Fibroblast of lung (primary cell): ENCODE results near the gene MGAT3. TPM values are rescaled to one million over a fixed set of nuclear protein-coding genes. Genes with fewer than 3 reads are reported as not detected.
A peak's percentile ranks its signal among the peaks of the same experiment; 100 is the strongest.

ENCODE experiments used
- DNase-seq, 2 donors: peaks; one replicate each; pipeline versions ENCODE4 v3.0.0 to v3.0.0-alpha.2; 2010; ENCODE audit warnings: low read depth in 2 of 2
- H2AFZ ChIP-seq: 2 replicates; pipeline ENCODE4 v1.5.1; 2012; ENCODE audit warnings: low read length, control low read depth, inconsistent platforms
- H3K27ac ChIP-seq: 2 replicates; pipeline ENCODE4 v1.5.1; 2011; ENCODE audit warnings: low read length, control low read depth; ENCODE audit not compliant: insufficient read depth
- H3K27me3 ChIP-seq: 2 replicates; pipeline ENCODE4 v1.5.1; 2011; ENCODE audit warnings: mild to moderate bottlenecking, low read length; ENCODE audit not compliant: control insufficient read depth, insufficient read depth
- H3K36me3 ChIP-seq: 2 replicates; pipeline ENCODE4 v1.5.1; 2011; ENCODE audit warnings: low read length; ENCODE audit not compliant: control insufficient read depth, insufficient read depth
- H3K4me1 ChIP-seq: 2 replicates; pipeline ENCODE4 v1.5.1; 2011; ENCODE audit warnings: low read length; ENCODE audit not compliant: control insufficient read depth, insufficient read depth; ENCODE audit errors: extremely low read depth
- H3K4me2 ChIP-seq: 2 replicates; pipeline ENCODE4 v1.5.1; 2011; ENCODE audit warnings: low read length, control low read depth; ENCODE audit not compliant: insufficient read depth; ENCODE audit errors: extremely low read depth
- H3K4me3 ChIP-seq, 4 experiments: fragments of 200-600 bp in 1 of 4; sonication (generic) in 1 of 4; replicated peaks in 1 of 4; 2 replicates each; pipeline ENCODE4 v1.5.1; 2011 to 2016; ENCODE audit warnings: low read length in 4 of 4, low read depth in 3 of 4, mild to moderate bottlenecking in 3 of 4, control low read depth in 2 of 4, inconsistent platforms in 1 of 4, mixed read lengths in 1 of 4; ENCODE audit not compliant: insufficient read depth in 1 of 4; ENCODE audit errors: control extremely low read depth in 1 of 4
- H3K79me2 ChIP-seq: 2 replicates; pipeline ENCODE4 v1.5.1; 2012; ENCODE audit warnings: mild to moderate bottlenecking, low read length, inconsistent platforms; ENCODE audit not compliant: control insufficient read depth, insufficient read depth
- H3K9ac ChIP-seq: 2 replicates; pipeline ENCODE4 v1.5.1; 2011; ENCODE audit warnings: mild to moderate bottlenecking, low read length, control low read depth; ENCODE audit not compliant: insufficient read depth
- H3K9me3 ChIP-seq: 2 replicates; pipeline ENCODE4 v1.5.1; 2012; ENCODE audit warnings: low read depth, low read length; ENCODE audit not compliant: control insufficient read depth, insufficient read depth
- H4K20me1 ChIP-seq: 2 replicates; pipeline ENCODE4 v1.5.1; 2011; ENCODE audit warnings: low read length; ENCODE audit not compliant: control insufficient read depth, insufficient read depth; ENCODE audit errors: extremely low read depth
- EZH2 ChIP-seq: IDR thresholded peaks from 2 replicates; pipeline ENCODE4 v1.5.1; 2012; ENCODE audit warnings: low read length, control low read depth, mild to moderate bottlenecking; ENCODE audit errors: missing control alignments
- polyA minus RNA-seq: library from RNA; depleted of rRNA, polyadenylated mRNA; stranded (reverse); fragments of >200 nt; gene quantifications from 2 replicates; pipeline ENCODE4 v1.2.3, GENCODE V29; 2011; ENCODE audit warnings: low replicate concordance
- polyA plus RNA-seq, 2 donors: library from polyadenylated mRNA; depleted of rRNA in 1 of 2; stranded (reverse) in 1 of 2; unstranded in 1 of 2; fragments of >200 nt; gene quantifications; 2 replicates each; pipeline ENCODE4 v1.2.1, GENCODE V29; 2011 to 2012; ENCODE audit warnings: missing spikeins in 1 of 2
- total RNA-seq: library from RNA; depleted of rRNA; stranded (reverse); fragments of >200 nt; gene quantifications from 2 replicates; pipeline ENCODE4 v1.2.1, GENCODE V29; 2014
- TF ChIP-seq, protein P1 (sequence below), 2 donors: IDR thresholded peaks in 1 of 2; conservative IDR thresholded peaks in 1 of 2; 1 replicate in 1 of 2; 2 replicates in 1 of 2; pipeline ENCODE4 v1.5.1; 2011 to 2012; ENCODE audit warnings: low read length in 2 of 2, control low read depth in 1 of 2, inconsistent platforms in 1 of 2, low read depth in 1 of 2, mild to moderate bottlenecking in 1 of 2

The MGAT3 gene, protein sequence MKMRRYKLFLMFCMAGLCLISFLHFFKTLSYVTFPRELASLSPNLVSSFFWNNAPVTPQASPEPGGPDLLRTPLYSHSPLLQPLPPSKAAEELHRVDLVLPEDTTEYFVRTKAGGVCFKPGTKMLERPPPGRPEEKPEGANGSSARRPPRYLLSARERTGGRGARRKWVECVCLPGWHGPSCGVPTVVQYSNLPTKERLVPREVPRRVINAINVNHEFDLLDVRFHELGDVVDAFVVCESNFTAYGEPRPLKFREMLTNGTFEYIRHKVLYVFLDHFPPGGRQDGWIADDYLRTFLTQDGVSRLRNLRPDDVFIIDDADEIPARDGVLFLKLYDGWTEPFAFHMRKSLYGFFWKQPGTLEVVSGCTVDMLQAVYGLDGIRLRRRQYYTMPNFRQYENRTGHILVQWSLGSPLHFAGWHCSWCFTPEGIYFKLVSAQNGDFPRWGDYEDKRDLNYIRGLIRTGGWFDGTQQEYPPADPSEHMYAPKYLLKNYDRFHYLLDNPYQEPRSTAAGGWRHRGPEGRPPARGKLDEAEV
- total RNA-seq = not detected in 2 replicates
- polyA plus RNA-seq = 0.09 TPM in 1 of 2 replicates, not detected in the other
- 0.16 TPM in 1 of 2 replicates, not detected in the other for polyA plus RNA-seq (2012)
- polyA minus RNA-seq = 7.6 TPM in 1 of 2 replicates, not detected in the other

DNA sequence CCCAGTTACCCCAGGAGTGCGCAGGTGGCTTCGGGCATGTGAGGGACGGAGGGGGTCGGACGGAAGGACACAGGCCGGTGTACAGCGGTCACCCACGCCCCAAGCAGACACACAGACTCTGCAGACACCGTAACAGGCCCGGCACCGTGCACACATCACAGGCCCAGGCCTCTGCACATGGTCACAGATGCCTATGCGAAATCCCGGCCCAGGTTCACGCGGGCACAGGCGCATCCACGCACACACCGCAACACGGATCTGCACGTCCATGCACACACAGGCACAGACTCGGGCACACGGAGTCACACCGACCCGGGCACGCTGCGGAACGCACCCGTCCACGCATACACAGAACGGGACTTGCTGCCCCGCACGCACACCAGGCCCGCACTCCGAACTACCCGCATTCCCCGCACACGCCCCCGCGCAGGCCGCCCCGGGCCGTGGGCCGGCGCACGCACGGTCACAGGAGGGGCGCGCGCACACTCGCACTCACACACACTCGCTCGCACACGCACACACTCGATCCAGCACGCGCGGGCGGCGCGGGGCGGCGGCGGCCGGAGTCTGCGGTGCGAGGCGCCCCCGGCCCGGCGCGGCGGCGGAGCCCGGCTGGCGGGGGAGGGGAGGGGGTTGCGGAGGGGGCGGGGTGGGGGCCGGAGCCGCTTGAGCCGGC is at the start of gene MGAT3:
Gene MGAT3, plus strand, starts transcription at position 491 of the 676 bp plus-strand sequence. CDS start 30,336 bp downstream, outside the sequence.
- no peak within 1 kb of the TSS for H3K4me2 ChIP-seq
- no peak within 1 kb of the TSS for H3K4me3 ChIP-seq
- no peaks in the 10 kb centered on the region for H4K20me1 ChIP-seq
- DNase-seq = no peak
- H3K9ac ChIP-seq = no peak within 1 kb of the TSS
- TF ChIP-seq EZH2 = peak; percentile 99
- TF ChIP-seq, protein P1, sequence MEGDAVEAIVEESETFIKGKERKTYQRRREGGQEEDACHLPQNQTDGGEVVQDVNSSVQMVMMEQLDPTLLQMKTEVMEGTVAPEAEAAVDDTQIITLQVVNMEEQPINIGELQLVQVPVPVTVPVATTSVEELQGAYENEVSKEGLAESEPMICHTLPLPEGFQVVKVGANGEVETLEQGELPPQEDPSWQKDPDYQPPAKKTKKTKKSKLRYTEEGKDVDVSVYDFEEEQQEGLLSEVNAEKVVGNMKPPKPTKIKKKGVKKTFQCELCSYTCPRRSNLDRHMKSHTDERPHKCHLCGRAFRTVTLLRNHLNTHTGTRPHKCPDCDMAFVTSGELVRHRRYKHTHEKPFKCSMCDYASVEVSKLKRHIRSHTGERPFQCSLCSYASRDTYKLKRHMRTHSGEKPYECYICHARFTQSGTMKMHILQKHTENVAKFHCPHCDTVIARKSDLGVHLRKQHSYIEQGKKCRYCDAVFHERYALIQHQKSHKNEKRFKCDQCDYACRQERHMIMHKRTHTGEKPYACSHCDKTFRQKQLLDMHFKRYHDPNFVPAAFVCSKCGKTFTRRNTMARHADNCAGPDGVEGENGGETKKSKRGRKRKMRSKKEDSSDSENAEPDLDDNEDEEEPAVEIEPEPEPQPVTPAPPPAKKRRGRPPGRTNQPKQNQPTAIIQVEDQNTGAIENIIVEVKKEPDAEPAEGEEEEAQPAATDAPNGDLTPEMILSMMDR (conservative IDR thresholded peaks at IDR 0.05 in 1 of 2, IDR thresholded peaks at IDR 0.05 in 1 of 2; ENCODE audit: low read depth in 1 of 2, low read length in 2 of 2) = no peak
- H3K9me3 ChIP-seq = no peaks in the 10 kb centered on the region
- no peaks in the 10 kb centered on the region for H3K4me1 ChIP-seq
- no peaks in the 10 kb centered on the region for H3K79me2 ChIP-seq
- no peak within 1 kb of the TSS for H2AFZ ChIP-seq
- peaks cover 35% of the 10 kb centered on the region for H3K27me3 ChIP-seq
- no peak within 1 kb of the TSS for H3K27ac ChIP-seq
- H3K36me3 ChIP-seq = no peaks in the 10 kb centered on the region

- DNase-seq = no peak
- H4K20me1 ChIP-seq = no peaks in the 10 kb centered on the region
These were observed 48.6 kb upstream of the MGAT3 start for GRCh38 chr22:39408173-39408572.

More at GRCh38 chr22:39408173-39408572, 48.6 kb upstream of the MGAT3 start:
- H3K4me3 ChIP-seq = no peak overlapping the region
- H3K9me3 ChIP-seq = no peaks in the 10 kb centered on the region
- no peak overlapping the region for H3K4me2 ChIP-seq
- H3K36me3 ChIP-seq = no peaks in the 10 kb centered on the region
- no peak overlapping the region for H3K27ac ChIP-seq
- no peak overlapping the region for H3K9ac ChIP-seq
- TF ChIP-seq EZH2 = no peak
- TF ChIP-seq, protein P1 (conservative IDR thresholded peaks at IDR 0.05 in 1 of 2, IDR thresholded peaks at IDR 0.05 in 1 of 2; ENCODE audit: low read depth in 1 of 2, low read length in 2 of 2) = no peak
- peaks cover 10% of the 10 kb centered on the region for H3K4me1 ChIP-seq
- H3K27me3 ChIP-seq = no peaks in the 10 kb centered on the region
- peaks cover 1% of the 10 kb centered on the region for H3K79me2 ChIP-seq
- no peak overlapping the region for H2AFZ ChIP-seq
